ENCODE data around the gene APOO.

GRCh38 chrX:23857363-23857762 lies 50.4 kb downstream of the APOO start:
- TF ChIP-seq POLR2A (IDR thresholded peaks at IDR 0.05): no peak
- TF ChIP-seq CTCF (IDR thresholded peaks at IDR 0.05): no peak

Data from testis (tissue), 2 donors.